ENCODE data around the gene SSC5D.

SSC5D gene

GRCh38 chr19:55473225-55474012 is 14.8 kb upstream of the SSC5D start:
- DNase-seq (ENCODE audit: low read depth) = no peak

DNA sequence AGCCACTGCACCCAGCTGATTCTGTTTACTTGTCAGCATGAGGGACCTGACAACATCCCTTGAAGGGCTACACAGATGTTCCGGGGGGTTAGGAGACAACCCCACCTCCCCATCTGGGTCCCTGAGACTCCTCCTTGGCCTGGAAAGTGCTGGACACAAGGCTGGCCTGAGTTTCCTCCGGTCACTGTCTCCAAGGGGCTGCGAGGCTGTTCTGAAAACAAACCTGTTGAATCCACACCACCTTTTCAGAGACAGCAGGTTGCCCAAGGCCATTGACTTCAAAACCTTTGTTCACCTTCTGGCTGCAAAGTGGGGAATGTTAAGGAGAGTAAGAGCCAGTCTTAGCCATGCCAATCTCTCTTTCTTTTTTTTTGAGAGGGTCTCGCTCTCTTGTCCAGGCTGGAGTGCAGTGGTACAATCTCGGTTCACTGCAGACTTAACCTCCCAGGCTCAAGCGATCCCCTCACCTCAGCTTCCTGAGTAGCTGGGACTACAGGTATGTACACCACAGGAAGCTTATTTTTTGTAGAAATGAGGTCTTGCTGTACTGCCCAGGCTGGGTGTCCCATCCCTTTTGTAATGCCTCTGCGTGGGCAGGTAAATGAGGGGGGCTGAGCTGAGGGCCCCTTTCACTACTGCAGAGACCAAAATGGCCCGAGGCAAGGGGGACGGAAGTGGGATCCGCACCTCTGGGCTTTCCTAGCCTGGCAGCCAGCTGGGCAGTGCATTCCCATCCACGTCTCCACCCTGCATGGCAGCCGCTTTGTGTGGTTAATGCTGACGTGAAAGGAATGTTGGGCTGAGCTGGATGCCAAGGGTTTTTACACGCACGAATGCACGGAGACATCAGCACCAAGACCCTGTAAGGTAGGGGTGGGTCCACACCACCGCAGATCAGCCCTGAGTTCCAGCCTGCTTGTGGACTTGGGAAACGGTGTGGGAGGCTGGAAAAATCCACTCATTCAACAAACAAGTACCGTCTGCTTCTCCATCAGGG is 13.7 kb upstream of the SSC5D start:
- no peak for DNase-seq (ENCODE audit: low read depth)

DNA sequence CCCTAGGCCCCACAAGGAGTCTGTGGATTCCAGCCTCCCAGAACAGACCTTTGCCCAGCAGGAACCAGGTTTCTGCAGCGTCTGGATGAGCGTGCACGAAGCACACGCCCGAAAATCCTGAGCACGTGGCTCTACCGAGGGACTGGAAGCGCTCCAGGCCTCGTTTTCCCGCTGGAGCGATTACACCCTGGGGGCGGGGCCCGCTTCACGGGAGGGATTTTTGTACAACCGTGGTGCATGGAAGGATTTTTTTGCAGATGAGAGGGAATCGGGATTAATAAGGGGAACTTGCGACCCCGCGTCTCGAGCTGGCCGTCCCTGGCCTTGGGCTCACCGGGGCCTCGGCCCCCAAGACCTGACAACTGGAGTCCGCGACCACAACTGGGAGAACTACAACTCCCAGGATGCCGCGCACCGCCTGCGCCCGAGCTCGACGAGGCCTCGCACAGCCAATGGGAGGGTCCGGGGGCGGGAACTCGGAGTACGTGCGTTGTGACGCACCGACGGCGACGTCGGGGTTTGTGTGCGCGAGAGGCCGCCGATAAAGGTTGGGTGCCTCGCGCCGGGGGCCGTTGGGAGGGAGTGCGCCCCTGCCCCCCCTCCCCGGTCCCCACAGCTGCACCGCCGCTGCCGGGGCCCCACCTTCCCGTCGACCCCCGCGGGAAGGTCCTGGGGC is 12.0 kb upstream of the SSC5D start, which contains the start of gene ZNF628:
TSS of gene ZNF628 (plus strand) at position 518 of the 676 bp plus-strand sequence. CDS start 3,294 bp downstream, outside the sequence.
- DNase-seq (ENCODE audit: low read depth) = peak; percentile 99

DNA sequence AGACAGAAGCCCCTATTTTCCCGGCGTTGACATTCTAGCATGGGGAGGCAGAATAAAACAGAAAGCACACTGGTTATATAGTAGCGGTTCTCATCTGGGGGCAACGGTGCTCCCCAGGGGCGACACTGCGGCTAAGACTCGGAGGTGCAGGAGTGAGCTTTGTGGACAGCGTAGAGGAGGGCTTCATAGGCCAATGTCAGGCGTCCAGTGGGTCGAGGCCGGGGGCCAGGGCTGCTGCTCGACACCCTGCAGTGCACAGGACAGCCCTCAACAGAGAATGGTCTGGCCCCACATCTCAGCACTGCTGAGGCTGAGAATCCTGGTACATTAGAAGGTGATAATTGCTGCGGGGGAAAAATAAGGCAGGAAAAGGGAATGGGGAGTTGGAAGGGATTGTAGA is 10.3 kb upstream of the SSC5D start:
- no peak for DNase-seq (ENCODE audit: low read depth)

- DNase-seq (ENCODE audit: low read depth) = no peak
These were observed 9.9 kb upstream of the SSC5D start for GRCh38 chr19:55478364-55478763.

DNA sequence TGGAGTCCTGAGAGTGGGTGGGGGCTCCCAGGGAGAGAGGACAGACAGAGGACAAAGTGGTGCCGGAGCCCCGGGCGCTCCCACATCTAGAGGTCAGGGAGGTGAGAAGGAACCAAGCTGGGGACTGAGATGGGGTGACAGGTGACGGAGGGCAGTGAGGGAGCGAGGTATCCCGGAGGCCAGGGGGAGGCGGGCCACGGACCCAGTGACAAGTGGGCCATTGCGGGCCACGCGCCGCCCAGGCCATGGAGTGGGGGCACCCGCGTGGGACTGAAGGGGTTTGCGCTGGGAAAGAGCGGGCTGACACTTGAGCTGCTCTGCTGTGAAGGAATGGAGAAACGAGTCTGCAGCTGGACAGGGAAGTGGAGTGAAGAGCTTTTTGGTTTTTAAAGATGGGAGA is 9.2 kb upstream of the SSC5D start:
- DNase-seq (ENCODE audit: low read depth) = no peak

- DNase-seq (ENCODE audit: low read depth) = no peak
These were observed 8.6 kb upstream of the SSC5D start for GRCh38 chr19:55479451-55480230.

DNA sequence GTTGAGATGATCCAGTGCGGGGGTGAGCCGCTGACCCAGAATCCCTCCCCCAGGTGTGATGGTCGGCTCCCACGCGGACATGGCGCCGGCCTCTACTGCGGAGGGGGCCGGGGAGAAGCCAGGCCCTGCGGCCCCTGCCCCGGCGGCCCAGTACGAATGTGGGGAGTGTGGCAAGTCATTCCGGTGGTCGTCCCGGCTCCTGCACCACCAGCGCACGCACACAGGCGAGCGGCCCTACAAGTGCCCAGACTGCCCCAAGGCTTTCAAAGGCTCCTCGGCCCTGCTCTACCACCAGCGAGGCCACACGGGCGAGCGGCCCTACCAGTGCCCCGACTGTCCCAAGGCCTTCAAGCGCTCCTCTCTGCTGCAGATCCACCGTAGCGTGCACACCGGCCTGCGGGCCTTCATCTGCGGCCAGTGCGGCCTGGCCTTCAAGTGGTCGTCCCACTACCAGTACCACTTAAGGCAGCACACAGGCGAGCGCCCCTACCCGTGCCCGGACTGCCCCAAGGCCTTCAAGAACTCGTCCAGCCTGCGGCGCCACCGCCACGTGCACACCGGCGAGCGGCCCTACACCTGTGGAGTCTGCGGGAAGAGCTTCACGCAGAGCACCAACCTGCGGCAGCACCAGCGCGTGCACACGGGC is 7.0 kb upstream of the SSC5D start:
- DNase-seq (ENCODE audit: low read depth) = no peak

DNA sequence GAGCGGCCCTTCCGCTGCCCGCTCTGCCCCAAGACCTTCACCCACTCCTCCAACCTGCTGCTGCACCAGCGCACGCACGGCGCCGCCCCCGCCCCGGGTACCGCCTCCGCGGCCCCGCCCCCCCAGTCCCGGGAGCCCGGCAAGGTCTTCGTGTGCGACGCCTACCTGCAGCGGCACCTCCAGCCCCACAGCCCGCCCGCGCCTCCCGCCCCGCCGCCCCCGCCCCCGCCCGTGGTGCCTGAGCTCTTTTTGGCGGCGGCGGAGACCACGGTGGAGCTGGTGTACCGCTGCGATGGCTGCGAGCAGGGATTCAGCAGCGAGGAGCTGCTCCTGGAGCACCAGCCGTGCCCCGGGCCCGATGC is 6.5 kb upstream of the SSC5D start:
- no peak for DNase-seq (ENCODE audit: low read depth)

DNA sequence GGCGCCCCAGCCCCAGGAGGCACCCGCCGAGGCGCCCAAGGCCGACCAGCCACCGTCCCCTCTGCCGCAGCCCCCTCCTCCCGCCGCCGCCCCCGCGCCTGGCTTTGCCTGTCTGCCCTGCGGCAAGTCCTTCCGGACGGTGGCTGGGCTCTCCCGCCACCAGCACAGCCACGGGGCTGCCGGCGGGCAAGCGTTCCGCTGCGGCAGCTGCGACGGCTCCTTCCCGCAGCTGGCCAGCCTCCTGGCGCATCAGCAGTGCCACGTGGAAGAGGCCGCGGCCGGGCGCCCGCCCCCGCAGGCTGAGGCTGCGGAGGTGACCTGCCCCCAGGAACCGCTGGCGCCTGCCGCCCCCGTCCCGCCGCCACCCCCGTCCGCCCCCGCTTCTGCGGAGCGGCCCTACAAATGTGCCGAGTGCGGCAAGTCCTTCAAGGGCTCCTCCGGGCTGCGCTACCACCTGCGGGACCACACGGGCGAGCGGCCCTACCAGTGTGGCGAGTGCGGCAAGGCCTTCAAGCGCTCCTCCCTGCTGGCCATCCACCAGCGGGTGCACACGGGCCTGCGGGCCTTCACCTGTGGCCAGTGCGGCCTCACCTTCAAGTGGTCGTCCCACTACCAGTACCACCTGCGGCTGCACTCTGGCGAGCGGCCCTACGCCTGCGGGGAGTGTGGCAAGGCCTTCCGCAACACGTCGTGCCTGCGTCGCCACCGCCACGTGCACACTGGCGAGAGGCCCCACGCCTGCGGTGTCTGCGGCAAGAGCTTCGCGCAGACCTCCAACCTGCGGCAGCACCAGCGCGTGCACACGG is 5.9 kb upstream of the SSC5D start:
- no peak for DNase-seq (ENCODE audit: low read depth)

DNA sequence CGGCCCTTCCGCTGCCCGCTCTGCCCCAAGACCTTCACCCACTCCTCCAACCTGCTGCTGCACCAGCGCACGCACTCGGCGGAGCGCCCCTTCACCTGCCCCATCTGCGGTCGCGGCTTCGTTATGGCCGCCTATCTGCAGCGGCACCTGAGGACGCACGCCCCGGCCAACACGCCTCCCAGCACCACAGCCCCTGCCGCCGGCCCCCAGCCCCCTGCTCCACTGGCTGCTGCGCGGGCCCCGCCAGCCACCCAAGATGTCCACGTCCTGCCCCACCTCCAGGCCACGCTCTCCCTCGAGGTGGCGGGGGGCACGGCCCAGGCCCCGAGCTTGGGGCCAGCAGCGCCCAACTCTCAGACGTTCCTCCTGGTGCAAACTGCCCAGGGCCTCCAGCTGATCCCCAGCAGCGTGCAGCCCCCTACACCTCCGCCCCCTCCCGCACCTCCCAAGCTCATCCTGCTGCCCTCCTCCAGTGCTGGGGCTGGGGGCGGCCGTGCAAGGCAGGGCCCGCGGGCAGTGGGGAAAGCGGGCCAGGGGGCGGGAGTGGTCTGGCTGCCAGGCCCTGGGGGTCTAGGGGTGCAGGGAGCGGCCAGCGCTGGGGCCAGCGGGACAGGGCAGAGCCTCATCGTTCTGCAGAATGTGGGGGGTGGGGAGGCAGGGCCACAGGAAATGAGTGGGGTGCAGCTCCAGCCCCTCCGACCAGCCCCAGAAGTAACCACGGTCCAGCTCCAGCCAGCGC is 5.1 kb upstream of the SSC5D start:
- no peak for DNase-seq (ENCODE audit: low read depth)

- no peak for DNase-seq (ENCODE audit: low read depth)
These were observed 4.3 kb upstream of the SSC5D start for GRCh38 chr19:55483706-55484592.

- peak; percentile 48 for DNase-seq (ENCODE audit: low read depth)
These were observed 3.4 kb upstream of the SSC5D start, which contains the start of gene NAT14 for GRCh38 chr19:55484593-55485438. NAT14 (plus strand) TSS chr19:55485188; CDS start chr19:55485709, 521 bp downstream.

- no peak for DNase-seq (ENCODE audit: low read depth)
These were observed 2.7 kb upstream of the SSC5D start for GRCh38 chr19:55485439-55486011.

DNA sequence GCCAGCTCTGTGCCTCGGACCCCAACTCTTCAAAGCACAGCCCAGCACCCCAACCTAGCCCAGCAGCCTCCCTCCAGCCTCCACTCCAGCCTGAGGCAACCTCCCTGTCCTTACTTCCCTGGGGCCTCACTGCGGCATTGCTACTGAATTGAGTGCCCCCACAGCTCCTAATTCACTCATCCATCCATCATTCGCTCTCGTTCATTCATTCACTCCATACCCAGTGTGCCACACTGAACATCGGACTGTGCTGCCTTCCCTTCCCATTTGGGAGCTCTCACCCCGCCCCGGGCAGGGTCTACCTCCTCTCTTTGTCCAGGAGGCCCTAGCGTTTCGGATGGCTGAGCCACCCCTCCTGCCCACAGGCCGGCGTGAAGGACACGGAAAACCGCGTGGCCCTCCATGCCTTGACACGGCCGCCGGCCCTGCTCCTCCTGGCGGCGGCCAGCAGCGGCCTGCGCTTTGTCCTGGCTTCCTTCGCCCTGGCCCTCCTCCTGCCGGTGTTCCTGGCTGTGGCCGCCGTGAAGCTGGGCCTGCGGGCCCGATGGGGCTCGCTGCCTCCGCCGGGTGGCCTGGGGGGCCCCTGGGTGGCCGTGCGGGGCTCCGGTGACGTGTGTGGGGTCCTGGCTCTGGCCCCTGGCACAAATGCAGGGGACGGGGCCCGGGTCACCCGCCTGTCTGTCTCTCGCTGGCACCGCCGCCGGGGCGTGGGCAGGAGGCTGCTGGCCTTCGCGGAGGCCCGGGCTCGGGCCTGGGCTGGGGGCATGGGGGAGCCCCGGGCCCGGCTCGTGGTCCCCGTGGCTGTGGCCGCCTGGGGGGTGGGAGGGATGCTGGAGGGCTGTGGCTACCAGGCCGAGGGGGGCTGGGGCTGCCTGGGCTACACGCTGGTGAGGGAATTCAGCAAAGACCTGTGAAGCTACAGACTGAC is 1.9 kb upstream of the SSC5D start:
- no peak for DNase-seq (ENCODE audit: low read depth)
